ENCODE data around the gene SH3BP5.

DNA sequence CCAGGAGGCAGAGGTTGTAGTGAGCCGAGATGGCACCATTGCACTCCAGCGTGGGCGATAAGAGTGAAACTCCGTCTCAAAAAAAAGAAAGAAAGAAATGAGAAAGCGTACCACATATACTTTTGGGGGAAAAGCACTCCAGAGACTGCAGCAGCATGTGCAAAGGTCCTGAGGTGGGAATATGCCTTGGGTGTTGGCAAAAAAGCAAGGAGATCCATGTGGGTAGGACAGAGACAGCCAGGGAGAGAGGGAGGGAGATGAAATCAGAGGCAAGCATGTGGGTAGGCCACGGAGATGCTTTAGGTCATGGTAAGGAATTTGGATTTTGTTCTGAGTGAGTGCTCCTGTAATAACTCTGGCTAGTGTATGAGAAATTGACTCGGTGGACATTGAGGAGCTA, 3.7 kb upstream of the SH3BP5 start:
- no peak for TF ChIP-seq GATA3 (IDR thresholded peaks at IDR 0.05; ENCODE audit: low read depth, low read length)
- no peak for TF ChIP-seq GATA2 (IDR thresholded peaks at IDR 0.05; ENCODE audit: low read depth, low read length)

All from SH-SY5Y (cell line).